Neuronal stem cell (in vitro differentiated cells): ENCODE results near the gene TMBIM4.

ENCODE experiments used
- DNase-seq: peaks from one replicate; pipeline ENCODE4 v3.0.0-alpha.2; 2013; ENCODE audit warnings: low spot score
- H2AFZ ChIP-seq: one replicate; pipeline ENCODE4 v1.6.1; 2013; ENCODE audit warnings: mild to moderate bottlenecking, low read length, inconsistent platforms
- H2AK5ac ChIP-seq: 2 replicates; pipeline ENCODE4 v1.6.1; 2013; ENCODE audit warnings: low read depth, mild to moderate bottlenecking, inconsistent platforms, low read length, moderate library complexity, mixed read lengths
- H2BK120ac ChIP-seq: 2 replicates; pipeline ENCODE4 v1.6.1; 2013; ENCODE audit warnings: low read depth, mild to moderate bottlenecking, inconsistent platforms, low read length, moderate library complexity, mixed read lengths
- H2BK12ac ChIP-seq: one replicate; pipeline ENCODE4 v1.6.1; 2013; ENCODE audit warnings: low read length, inconsistent platforms
- H2BK15ac ChIP-seq: 2 replicates; pipeline ENCODE4 v1.6.1; 2013; ENCODE audit warnings: mild to moderate bottlenecking, low read length, inconsistent platforms, mixed read lengths
- H2BK5ac ChIP-seq: one replicate; pipeline ENCODE4 v1.6.1; 2013; ENCODE audit warnings: inconsistent platforms, mild to moderate bottlenecking, low read length, moderate library complexity
- H3K14ac ChIP-seq: one replicate; pipeline ENCODE4 v1.6.1; 2013; ENCODE audit warnings: low read length, inconsistent platforms
- H3K18ac ChIP-seq: 2 replicates; pipeline ENCODE4 v1.6.1; 2013; ENCODE audit warnings: low read length, inconsistent platforms
- H3K23ac ChIP-seq: 2 replicates; pipeline ENCODE4 v1.6.1; 2013; ENCODE audit warnings: low read depth, mild to moderate bottlenecking, mixed read lengths, low read length, inconsistent platforms; ENCODE audit not compliant: poor library complexity
- H3K27ac ChIP-seq: replicated peaks from 3 replicates; pipeline ENCODE4 v1.5.1; 2013; ENCODE audit warnings: low read length, inconsistent platforms
- H3K27me3 ChIP-seq, 3 experiments: 2 replicates each; pipeline ENCODE4 v1.6.1; 2013; ENCODE audit warnings: low read length in 3 of 3, mild to moderate bottlenecking in 2 of 3, inconsistent platforms in 1 of 3, low read depth in 1 of 3, mixed read lengths in 1 of 3, moderate library complexity in 1 of 3; ENCODE audit not compliant: control insufficient read depth in 3 of 3, insufficient read depth in 3 of 3
- H3K36me3 ChIP-seq, 2 donors: replicated peaks in 1 of 2; 2 replicates each; pipeline ENCODE4 v1.6.1; 2013; ENCODE audit warnings: low read length in 2 of 2; ENCODE audit not compliant: control insufficient read depth in 2 of 2, insufficient read depth in 2 of 2
- H3K4ac ChIP-seq: 2 replicates; pipeline ENCODE4 v1.6.1; 2013; ENCODE audit warnings: inconsistent platforms, mild to moderate bottlenecking, low read length, moderate library complexity
- H3K4me1 ChIP-seq, 2 donors: 1 replicate in 1 of 2; 2 replicates in 1 of 2; pipeline ENCODE4 v1.6.1; 2013; ENCODE audit warnings: low read length in 2 of 2, low read depth in 1 of 2; ENCODE audit not compliant: control insufficient read depth in 2 of 2, insufficient read depth in 1 of 2
- H3K4me2 ChIP-seq: one replicate; pipeline ENCODE4 v1.6.1; 2013; ENCODE audit warnings: mild to moderate bottlenecking, low read length, inconsistent platforms; ENCODE audit not compliant: insufficient read depth, poor library complexity, severe bottlenecking
- H3K4me3 ChIP-seq, 2 donors: 2 replicates each; pipeline ENCODE4 v1.5.1; 2013; ENCODE audit warnings: low read length in 2 of 2, mild to moderate bottlenecking in 2 of 2, inconsistent platforms in 1 of 2, moderate library complexity in 1 of 2
- H3K79me1 ChIP-seq: one replicate; pipeline ENCODE4 v1.6.1; 2013; ENCODE audit warnings: low read depth, mild to moderate bottlenecking, inconsistent platforms, low read length, moderate library complexity
- H3K9ac ChIP-seq: one replicate; pipeline ENCODE4 v1.6.1; 2013; ENCODE audit warnings: mild to moderate bottlenecking, low read depth, low read length, inconsistent platforms; ENCODE audit not compliant: poor library complexity
- H3K9me3 ChIP-seq, 2 donors: replicated peaks in 1 of 2; 2 replicates each; pipeline versions ENCODE3 to v1.6.1; 2013; ENCODE audit warnings: low read length in 2 of 2, mild to moderate bottlenecking in 2 of 2, inconsistent platforms in 1 of 2, low read depth in 1 of 2, mixed read lengths in 1 of 2, moderate library complexity in 1 of 2; ENCODE audit not compliant: control insufficient read depth in 2 of 2, insufficient read depth in 1 of 2
- H4K8ac ChIP-seq: one replicate; pipeline ENCODE4 v1.6.1; 2013; ENCODE audit warnings: low read depth, mild to moderate bottlenecking, inconsistent platforms, low read length, moderate library complexity
- H4K91ac ChIP-seq: one replicate; pipeline ENCODE4 v1.6.1; 2013; ENCODE audit warnings: low read length, low read depth, mild to moderate bottlenecking, inconsistent platforms; ENCODE audit not compliant: poor library complexity
- WGBS, 2 donors: extraction: QIAGEN DNeasy Blood & Tissue Kit; methylation state at CpG; one replicate each; pipeline ENCODE4 v1.1.7; 2013; ENCODE audit warnings: missing lambda C conversion rate in 2 of 2, mixed read lengths in 1 of 2; ENCODE audit not compliant: insufficient read length in 2 of 2, insufficient replicate concordance in 1 of 2; ENCODE audit errors: extremely low coverage in 2 of 2; 5-methylcytosine and 5-hydroxymethylcytosine counted together

The TMBIM4 gene

DNA sequence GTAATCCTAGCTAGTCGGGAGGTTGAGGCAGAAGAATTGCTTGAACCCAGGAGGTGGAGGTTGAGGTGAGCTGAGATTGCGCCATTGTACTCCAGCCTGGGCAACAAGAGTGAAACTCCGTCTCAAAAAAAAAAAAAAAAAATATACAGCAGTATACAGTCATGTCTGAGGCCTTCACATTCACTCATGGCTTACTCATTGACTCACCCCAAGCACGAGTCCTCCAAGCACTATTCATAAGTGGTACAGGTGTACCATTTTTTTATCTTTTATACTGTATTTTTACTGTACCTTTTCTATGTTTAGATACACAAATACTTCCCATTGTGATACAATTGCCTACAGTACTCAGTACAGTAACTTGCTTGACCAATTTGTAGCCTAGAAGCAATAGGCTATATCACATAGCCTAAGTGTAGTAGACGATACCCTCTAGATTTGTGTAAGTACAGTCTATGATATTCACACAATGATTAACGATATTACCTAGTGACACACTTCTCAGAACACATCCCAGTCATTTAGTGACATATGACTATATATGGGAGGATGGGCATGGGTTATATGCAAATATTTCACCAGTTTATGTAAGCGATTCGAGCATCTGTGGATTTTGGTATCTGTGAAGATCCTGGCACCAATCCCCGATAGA, 51.4 kb downstream of the TMBIM4 start:
- WGBS, 2 donors = no CpG with 5 or more reads among the region's 9 CpGs
- H3K27me3 ChIP-seq = no peaks in the 10 kb centered on the region
- no peak overlapping the region for H2AK5ac ChIP-seq

DNA sequence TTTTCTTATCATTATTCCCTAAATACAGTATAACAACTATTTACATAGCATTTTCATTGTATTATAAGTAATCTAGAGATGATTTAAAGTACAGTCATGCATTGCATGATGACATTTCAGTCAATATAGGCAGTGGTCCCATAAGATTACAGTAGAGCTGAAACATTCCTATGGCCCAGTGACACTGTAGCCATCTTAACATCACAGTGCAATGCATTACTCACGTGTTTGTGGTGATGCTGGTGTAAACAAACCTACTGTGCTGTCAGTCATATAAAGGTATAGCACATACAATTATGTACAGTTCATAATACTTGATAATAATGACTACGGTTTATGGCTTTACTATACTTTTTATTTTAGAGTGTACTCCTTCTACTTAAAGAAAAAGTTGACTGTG, 52.6 kb downstream of the TMBIM4 start:
- Histone ChIP-seq H3K79me1 (no peaks in the 10 kb centered on the region), H3K4me3 (no peak overlapping the region), H2BK5ac (no peak overlapping the region), H2BK15ac (no peak overlapping the region), H3K36me3 (peaks cover 0 to 15% of the 10 kb centered on the region in 2 donors), H3K27ac (no peak overlapping the region), H3K27me3 (no peaks in the 10 kb centered on the region), H3K14ac (no peak overlapping the region), H2BK12ac (no peak overlapping the region), H2AK5ac (no peak overlapping the region), H4K91ac (no peak overlapping the region), H2AFZ (no peak overlapping the region), H3K9ac (no peak overlapping the region), H4K8ac (no peak overlapping the region), H3K9me3 (no peaks in the 10 kb centered on the region), H3K4me1 (no peaks in the 10 kb centered on the region), H3K23ac (no peak overlapping the region), H2BK120ac (no peak overlapping the region), H3K4me2 (no peak overlapping the region), H3K4ac (no peak overlapping the region), H3K18ac (no peak overlapping the region)
- no CpG with 5 or more reads among the region's 2 CpGs for WGBS, 2 donors
- no peak for DNase-seq

More for the DNA sequence above, 51.4 kb downstream of the TMBIM4 start:
- Histone ChIP-seq H3K36me3 (peaks cover 0 to 26% of the 10 kb centered on the region in 2 donors), H3K14ac (no peak overlapping the region), H3K4me1 (no peaks in the 10 kb centered on the region), H2BK120ac (no peak overlapping the region), H2BK15ac (no peak overlapping the region), H4K8ac (no peak overlapping the region), H3K4ac (no peak overlapping the region), H3K9me3 (no peaks in the 10 kb centered on the region), H3K79me1 (no peaks in the 10 kb centered on the region), H3K23ac (no peak overlapping the region), H2BK12ac (no peak overlapping the region), H3K4me3 (no peak overlapping the region), H3K4me2 (no peak overlapping the region), H3K18ac (no peak overlapping the region), H2AFZ (no peak overlapping the region), H2BK5ac (no peak overlapping the region), H3K9ac (no peak overlapping the region), H3K27ac (no peak overlapping the region), H4K91ac (no peak overlapping the region)
- DNase-seq = no peak

DNA sequence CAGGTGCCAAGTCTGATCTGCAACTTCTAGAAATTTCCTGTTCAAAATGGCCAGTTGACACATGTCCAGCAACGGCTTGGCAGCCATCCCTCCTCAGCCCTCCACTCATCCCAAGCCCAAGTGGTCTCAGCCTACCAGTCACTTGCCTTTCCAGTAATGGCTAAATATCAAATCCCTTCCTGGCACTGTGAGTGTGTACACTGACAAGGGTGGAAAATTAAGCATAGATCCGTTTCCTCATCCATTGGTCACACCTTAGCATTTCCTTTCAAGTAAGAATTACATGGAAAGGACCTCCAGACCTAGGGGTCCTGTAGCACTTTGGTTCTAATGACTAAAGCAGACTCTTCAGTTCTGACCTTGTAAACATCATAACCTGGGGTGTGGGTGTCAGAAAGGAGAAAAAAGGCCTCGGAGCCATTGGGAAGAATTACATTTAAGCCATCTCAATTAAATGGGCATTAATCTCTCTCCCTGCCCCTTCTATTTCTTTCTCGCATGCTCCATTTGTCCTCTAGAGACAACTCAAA, 54.7 kb downstream of the TMBIM4 start:
- Histone ChIP-seq H3K36me3 (no peaks in the 10 kb centered on the region), H3K14ac (no peak overlapping the region), H2AFZ (no peak overlapping the region), H3K79me1 (no peaks in the 10 kb centered on the region), H2BK5ac (no peak overlapping the region), H3K4me1 (no peaks in the 10 kb centered on the region), H2AK5ac (no peak overlapping the region), H3K4ac (no peak overlapping the region), H4K8ac (no peak overlapping the region), H4K91ac (no peak overlapping the region), H3K23ac (no peak overlapping the region), H3K27ac (no peak overlapping the region), H2BK120ac (no peak overlapping the region), H3K18ac (no peak overlapping the region), H3K9ac (no peak overlapping the region), H3K4me3 (no peak overlapping the region), H2BK15ac (no peak overlapping the region), H3K4me2 (no peak overlapping the region), H3K9me3 (no peaks in the 10 kb centered on the region), H3K27me3 (no peaks in the 10 kb centered on the region), H2BK12ac (no peak overlapping the region)
- no CpG with 5 or more reads among the region's 4 CpGs for WGBS, 2 donors
- DNase-seq = no peak

DNA sequence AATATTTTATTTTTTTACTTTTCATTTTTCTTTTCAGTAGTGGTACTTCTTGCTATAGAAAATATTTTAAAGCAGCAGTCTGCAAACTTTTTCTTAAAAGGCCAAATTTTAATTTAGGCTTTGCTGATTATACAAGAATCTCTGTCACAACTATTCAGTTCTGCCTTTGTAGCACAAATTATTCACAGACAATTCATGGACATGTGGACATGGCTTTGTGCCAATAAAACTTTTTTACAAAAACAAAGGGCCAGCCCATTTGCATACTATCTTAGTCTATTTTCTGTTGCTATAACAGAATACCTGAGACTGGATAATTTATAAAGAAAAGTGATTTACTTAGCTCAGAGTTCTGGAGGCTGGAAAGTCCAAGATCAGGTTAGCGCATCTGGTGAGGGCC, 56.3 kb downstream of the TMBIM4 start:
- Histone ChIP-seq H2BK15ac (no peak overlapping the region), H3K4me2 (no peak overlapping the region), H3K4ac (no peak overlapping the region), H3K4me3 (no peak overlapping the region), H3K23ac (no peak overlapping the region), H2BK120ac (no peak overlapping the region), H2BK12ac (no peak overlapping the region), H3K9me3 (no peaks in the 10 kb centered on the region), H3K4me1 (no peaks in the 10 kb centered on the region), H4K8ac (no peak overlapping the region), H2AFZ (no peak overlapping the region), H4K91ac (no peak overlapping the region), H3K18ac (no peak overlapping the region), H3K27ac (no peak overlapping the region), H2AK5ac (no peak overlapping the region), H3K27me3 (no peaks in the 10 kb centered on the region), H3K79me1 (no peaks in the 10 kb centered on the region), H2BK5ac (no peak overlapping the region), H3K36me3 (no peaks in the 10 kb centered on the region), H3K14ac (no peak overlapping the region), H3K9ac (no peak overlapping the region)
- WGBS, 2 donors = no CpG with 5 or more reads among the region's 1 CpG
- DNase-seq = no peak
